ENCODE data around the gene KIT. TPM values are rescaled to one million over a fixed set of nuclear protein-coding genes. Genes with fewer than 3 reads are reported as not detected.

KIT gene
- total and polyA plus RNA-seq, 2 donors from 2014 or later: 7.7 to 38.1 TPM

GRCh38 chr4:54683616-54684346 is 26.0 kb downstream of the KIT start:
- FAIRE-seq (no peak), DNase-seq (no peak)
- no peaks in the 10 kb centered on the region for H3K9me3 ChIP-seq (ENCODE audit: control insufficient read depth in 2 of 3, insufficient read depth in 1 of 3, low read length in 3 of 3)
- no peaks in the 10 kb centered on the region for H3K27me3 ChIP-seq (ENCODE audit: control insufficient read depth, insufficient read depth, low read length)
- no peak overlapping the region for H3K27ac ChIP-seq (ENCODE audit: low read depth in 2 of 2, low read length in 2 of 2)
- intact Hi-C loops (cut with DNase I): no loop called here
- H3K36me3 ChIP-seq (ENCODE audit: control insufficient read depth in 2 of 3, insufficient read depth in 3 of 3, low read length in 3 of 3): no peaks in the 10 kb centered on the region
- no peak overlapping the region for H3K4me3 ChIP-seq (ENCODE audit: low read length in 3 of 3)
- no peak overlapping the region for H3K9ac ChIP-seq (ENCODE audit: low read length in 3 of 3)
- peak; percentile 26 for TF ChIP-seq CTCF (IDR thresholded peaks at IDR 0.05; ENCODE audit: borderline replicate concordance, extremely low read depth, insufficient read depth)
- H3K4me1 ChIP-seq (ENCODE audit: control insufficient read depth in 2 of 3, insufficient read depth in 2 of 3, low read depth in 1 of 3, low read length in 3 of 3): no peaks in the 10 kb centered on the region

GRCh38 chr4:54685810-54686209 is 28.1 kb downstream of the KIT start:
- H3K27me3 ChIP-seq (ENCODE audit: control insufficient read depth, insufficient read depth, low read length): no peaks in the 10 kb centered on the region
- no peak overlapping the region for H3K9ac ChIP-seq (ENCODE audit: low read length in 3 of 3)
- H3K36me3 ChIP-seq (ENCODE audit: control insufficient read depth in 2 of 3, insufficient read depth in 3 of 3, low read length in 3 of 3): no peaks in the 10 kb centered on the region
- no peak overlapping the region for H3K4me3 ChIP-seq (ENCODE audit: low read length in 3 of 3)
- FAIRE-seq (no peak), DNase-seq (no peak)
- no peak overlapping the region for H3K27ac ChIP-seq (ENCODE audit: low read depth in 2 of 2, low read length in 2 of 2)
- no peak for TF ChIP-seq CTCF (IDR thresholded peaks at IDR 0.05; ENCODE audit: borderline replicate concordance, extremely low read depth, insufficient read depth)
- H3K4me1 ChIP-seq (ENCODE audit: control insufficient read depth in 2 of 3, insufficient read depth in 2 of 3, low read depth in 1 of 3, low read length in 3 of 3): no peaks in the 10 kb centered on the region
- H3K9me3 ChIP-seq (ENCODE audit: control insufficient read depth in 2 of 3, insufficient read depth in 1 of 3, low read length in 3 of 3): no peaks in the 10 kb centered on the region
- intact Hi-C loops (cut with DNase I): no loop called here

- FAIRE-seq (no peak), DNase-seq (no peak)
- Histone ChIP-seq H3K27ac (ENCODE audit: low read depth in 2 of 2, low read length in 2 of 2) (no peak overlapping the region), H3K9me3 (ENCODE audit: control insufficient read depth in 2 of 3, insufficient read depth in 1 of 3, low read length in 3 of 3) (no peaks in the 10 kb centered on the region), H3K27me3 (ENCODE audit: control insufficient read depth, insufficient read depth, low read length) (no peaks in the 10 kb centered on the region), H3K9ac (ENCODE audit: low read length in 3 of 3) (no peak overlapping the region), H3K4me1 (ENCODE audit: control insufficient read depth in 2 of 3, insufficient read depth in 2 of 3, low read depth in 1 of 3, low read length in 3 of 3) (no peaks in the 10 kb centered on the region), H3K4me3 (ENCODE audit: low read length in 3 of 3) (no peak overlapping the region), H3K36me3 (ENCODE audit: control insufficient read depth in 2 of 3, insufficient read depth in 3 of 3, low read length in 3 of 3) (no peaks in the 10 kb centered on the region)
- TF ChIP-seq CTCF (IDR thresholded peaks at IDR 0.05; ENCODE audit: borderline replicate concordance, extremely low read depth, insufficient read depth): no peak
- intact Hi-C loops (cut with DNase I): no loop called here
Measured at GRCh38 chr4:54687887-54688841, 30.4 kb downstream of the KIT start.
